Neural progenitor cell (in vitro differentiated cells): Measurements from ENCODE around the gene RND2. TPM values are rescaled to one million over a fixed set of nuclear protein-coding genes. Genes with fewer than 3 reads are reported as not detected.

ENCODE experiments used
- DNase-seq: peaks from one replicate; pipeline ENCODE4 v3.0.0-alpha.2; 2016; ENCODE audit warnings: low spot score
- H2AFZ ChIP-seq: fragments of 200-600 bp; sonication (generic); replicated peaks from 2 replicates; pipeline ENCODE4 v1.6.1; 2016; ENCODE audit warnings: antibody characterized with exemption
- H3F3A ChIP-seq: fragments of 200-600 bp; sonication (generic); 2 replicates; pipeline ENCODE4 v1.6.1; 2016; ENCODE audit warnings: antibody characterized with exemption, low read depth
- H3K27ac ChIP-seq: fragments of 200-600 bp; sonication (generic); 2 replicates; pipeline ENCODE4 v1.5.1; 2016; ENCODE audit warnings: mild to moderate bottlenecking
- H3K27me3 ChIP-seq: fragments of 200-600 bp; sonication (generic); 2 replicates; pipeline ENCODE4 v1.6.1; 2016; ENCODE audit warnings: mild to moderate bottlenecking, moderate library complexity
- H3K36me3 ChIP-seq: fragments of 200-600 bp; sonication (generic); 2 replicates; pipeline ENCODE4 v1.5.1; 2016
- H3K4me1 ChIP-seq: fragments of 200-600 bp; sonication (generic); 2 replicates; pipeline ENCODE4 v1.6.1; 2016; ENCODE audit warnings: mixed run types
- H3K4me2 ChIP-seq: fragments of 200-600 bp; sonication (generic); 2 replicates; pipeline ENCODE4 v1.6.1; 2016
- H3K4me3 ChIP-seq: fragments of 200-600 bp; sonication (generic); 2 replicates; pipeline ENCODE4 v1.5.1; 2016
- H3K79me2 ChIP-seq: fragments of 200-600 bp; sonication (generic); 2 replicates; pipeline ENCODE4 v1.6.1; 2016; ENCODE audit warnings: low read depth
- H3K9ac ChIP-seq: fragments of 200-600 bp; sonication (generic); 2 replicates; pipeline ENCODE4 v1.6.1; 2016
- H3K9me3 ChIP-seq: fragments of 200-600 bp; sonication (generic); 2 replicates; pipeline ENCODE4 v1.5.1; 2016; ENCODE audit warnings: low read depth
- H4K20me1 ChIP-seq: fragments of 200-600 bp; sonication (generic); 2 replicates; pipeline ENCODE4 v1.6.1; 2016; ENCODE audit warnings: low read depth
- H3K27ac Mint-ChIP-seq: 3 replicates; pipeline ENCODE4 v1.8.0; 2021; ENCODE audit warnings: mixed read lengths
- H3K27me3 Mint-ChIP-seq: 2 replicates; pipeline ENCODE4 v1.8.0; 2022; ENCODE audit warnings: low read depth, mild to moderate bottlenecking, inconsistent platforms, moderate library complexity, mixed read lengths; ENCODE audit not compliant: insufficient read depth
- H3K36me3 Mint-ChIP-seq: 3 replicates; pipeline ENCODE4 v1.8.0; 2021; ENCODE audit warnings: mixed read lengths
- H3K4me1 Mint-ChIP-seq: 3 replicates; pipeline ENCODE4 v1.8.0; 2021; ENCODE audit warnings: mixed read lengths
- H3K4me3 Mint-ChIP-seq: 3 replicates; pipeline ENCODE4 v1.8.0; 2021; ENCODE audit warnings: mild to moderate bottlenecking, moderate library complexity, mixed read lengths
- H3K9me3 Mint-ChIP-seq: 3 replicates; pipeline ENCODE4 v1.8.0; 2020; ENCODE audit warnings: mixed read lengths
- EZH2 ChIP-seq: fragments of 200-600 bp; sonication (generic); IDR thresholded peaks from 2 replicates; pipeline ENCODE4 v1.6.1; 2017; ENCODE audit warnings: antibody characterized with exemption, mild to moderate bottlenecking, moderate library complexity
- EZH2phosphoT487 ChIP-seq: fragments of 200-600 bp; sonication (generic); IDR thresholded peaks from 2 replicates; pipeline ENCODE4 v1.6.1; 2017; ENCODE audit warnings: antibody characterized with exemption
- total RNA-seq: library from RNA; depleted of rRNA; stranded (reverse); fragments of >200 nt; gene quantifications from 2 replicates; pipeline ENCODE4 v1.2.3, GENCODE V29; 2015; ENCODE audit warnings: low replicate concordance
- TF ChIP-seq, protein P1 (sequence below): fragments of 200-600 bp; sonication (generic); IDR thresholded peaks from 2 replicates; pipeline ENCODE4 v1.5.1; 2017; ENCODE audit warnings: antibody characterized with exemption, mild to moderate bottlenecking

RND2 gene
- total RNA-seq, 1 donor from 2014 or later = 35.0 TPM

DNA sequence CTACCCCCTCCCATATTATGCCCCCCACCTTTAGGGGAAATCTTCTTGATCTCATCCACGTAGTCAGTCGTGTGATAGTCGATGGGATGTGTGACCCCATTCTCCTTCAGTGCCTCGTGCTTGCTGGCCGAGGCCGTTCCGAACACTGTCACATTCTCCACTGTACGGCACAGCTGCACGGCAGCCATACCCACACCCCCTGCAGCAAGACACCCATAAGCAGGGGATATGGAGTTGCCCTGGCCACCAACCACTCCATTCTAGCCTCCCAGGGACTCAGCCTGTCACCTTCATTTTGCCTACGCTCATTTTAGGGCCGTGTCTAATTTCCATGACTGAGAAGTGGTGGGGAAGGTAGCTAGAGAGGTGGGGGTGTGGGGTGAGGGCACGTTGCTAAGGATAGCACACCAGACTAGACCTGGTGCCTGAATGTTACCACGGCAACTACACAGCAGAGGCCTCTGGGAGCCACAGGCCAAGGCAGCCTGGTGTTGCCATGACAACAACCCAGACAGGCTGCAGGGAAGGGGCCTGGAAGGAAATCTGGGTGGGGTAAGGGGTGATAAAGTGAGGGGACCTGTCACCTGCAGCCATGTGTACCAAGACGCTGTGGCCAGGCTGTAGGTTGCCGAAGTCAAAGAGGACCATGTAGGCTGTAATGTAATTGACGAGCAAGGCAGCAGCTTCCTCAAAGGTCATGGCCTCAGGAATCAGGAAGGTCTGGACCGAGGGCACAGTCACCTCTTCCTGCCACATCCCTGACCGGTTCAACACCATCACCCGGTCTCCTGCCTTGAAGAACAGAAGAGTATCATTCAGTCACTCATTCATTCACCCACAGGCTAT lies 6.8 kb upstream of the RND2 start:
- Histone ChIP-seq H3K79me2 (peaks cover 41% of the 10 kb centered on the region), H3K4me2 (no peak overlapping the region), H2AFZ (no peak overlapping the region), H3K36me3 (no peaks in the 10 kb centered on the region), H4K20me1 (peaks cover 28% of the 10 kb centered on the region), H3K4me1 (peaks cover 7% of the 10 kb centered on the region), H3F3A (peaks cover 19% of the 10 kb centered on the region), H3K27me3 (no peaks in the 10 kb centered on the region), H3K27ac (no peak overlapping the region), H3K4me3 (no peak overlapping the region), H3K9ac (no peak overlapping the region), H3K9me3 (no peaks in the 10 kb centered on the region)
- no peak for TF ChIP-seq EZH2
- TF ChIP-seq, protein P1, sequence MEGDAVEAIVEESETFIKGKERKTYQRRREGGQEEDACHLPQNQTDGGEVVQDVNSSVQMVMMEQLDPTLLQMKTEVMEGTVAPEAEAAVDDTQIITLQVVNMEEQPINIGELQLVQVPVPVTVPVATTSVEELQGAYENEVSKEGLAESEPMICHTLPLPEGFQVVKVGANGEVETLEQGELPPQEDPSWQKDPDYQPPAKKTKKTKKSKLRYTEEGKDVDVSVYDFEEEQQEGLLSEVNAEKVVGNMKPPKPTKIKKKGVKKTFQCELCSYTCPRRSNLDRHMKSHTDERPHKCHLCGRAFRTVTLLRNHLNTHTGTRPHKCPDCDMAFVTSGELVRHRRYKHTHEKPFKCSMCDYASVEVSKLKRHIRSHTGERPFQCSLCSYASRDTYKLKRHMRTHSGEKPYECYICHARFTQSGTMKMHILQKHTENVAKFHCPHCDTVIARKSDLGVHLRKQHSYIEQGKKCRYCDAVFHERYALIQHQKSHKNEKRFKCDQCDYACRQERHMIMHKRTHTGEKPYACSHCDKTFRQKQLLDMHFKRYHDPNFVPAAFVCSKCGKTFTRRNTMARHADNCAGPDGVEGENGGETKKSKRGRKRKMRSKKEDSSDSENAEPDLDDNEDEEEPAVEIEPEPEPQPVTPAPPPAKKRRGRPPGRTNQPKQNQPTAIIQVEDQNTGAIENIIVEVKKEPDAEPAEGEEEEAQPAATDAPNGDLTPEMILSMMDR = no peak
- TF ChIP-seq EZH2phosphoT487 = no peak
- peak overlapping the region; percentile 37 for H3K4me3 Mint-ChIP-seq
- peaks cover 10% of the 10 kb centered on the region for H3K36me3 Mint-ChIP-seq
- H3K4me1 Mint-ChIP-seq = peaks cover 62% of the 10 kb centered on the region
- peak; percentile 77 for DNase-seq
- H3K9me3 Mint-ChIP-seq = no peaks in the 10 kb centered on the region
- peaks cover 3% of the 10 kb centered on the region for H3K27me3 Mint-ChIP-seq
- H3K27ac Mint-ChIP-seq = peak overlapping the region; percentile 93

DNA sequence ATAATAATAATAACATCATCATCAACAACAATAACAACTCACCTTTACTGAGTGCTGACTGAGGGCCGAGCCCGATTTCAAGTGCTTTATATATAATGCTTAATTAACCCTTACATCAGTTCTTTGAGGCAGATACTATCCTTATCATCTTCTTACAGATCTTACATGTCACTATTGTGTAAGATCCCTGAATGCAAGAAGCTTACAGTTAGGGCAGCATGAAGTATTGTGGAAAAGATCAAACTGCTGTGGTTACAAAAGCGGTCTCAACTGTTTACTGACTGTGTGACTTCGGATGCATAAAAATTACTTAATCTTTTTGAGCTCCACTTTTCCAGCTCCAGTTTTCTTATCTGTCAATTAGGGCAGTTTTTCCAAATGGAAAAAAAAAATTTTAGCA lies 6.1 kb upstream of the RND2 start:
- Histone ChIP-seq H3K27ac (no peak overlapping the region), H3K79me2 (peaks cover 41% of the 10 kb centered on the region), H3K4me3 (no peak overlapping the region), H2AFZ (no peak overlapping the region), H4K20me1 (peaks cover 28% of the 10 kb centered on the region), H3K27me3 (no peaks in the 10 kb centered on the region), H3K36me3 (no peaks in the 10 kb centered on the region), H3K4me1 (peaks cover 7% of the 10 kb centered on the region), H3K9ac (no peak overlapping the region), H3K4me2 (no peak overlapping the region), H3F3A (peaks cover 25% of the 10 kb centered on the region), H3K9me3 (no peaks in the 10 kb centered on the region)
- H3K36me3 Mint-ChIP-seq = peaks cover 10% of the 10 kb centered on the region
- peak overlapping the region; percentile 37 for H3K4me3 Mint-ChIP-seq
- TF ChIP-seq EZH2 (no peak), EZH2phosphoT487 (no peak)
- TF ChIP-seq, protein P1 = no peak
- peaks cover 3% of the 10 kb centered on the region for H3K27me3 Mint-ChIP-seq
- H3K9me3 Mint-ChIP-seq = no peaks in the 10 kb centered on the region
- H3K4me1 Mint-ChIP-seq = peaks cover 62% of the 10 kb centered on the region
- no peak overlapping the region for H3K27ac Mint-ChIP-seq
- no peak for DNase-seq

DNA sequence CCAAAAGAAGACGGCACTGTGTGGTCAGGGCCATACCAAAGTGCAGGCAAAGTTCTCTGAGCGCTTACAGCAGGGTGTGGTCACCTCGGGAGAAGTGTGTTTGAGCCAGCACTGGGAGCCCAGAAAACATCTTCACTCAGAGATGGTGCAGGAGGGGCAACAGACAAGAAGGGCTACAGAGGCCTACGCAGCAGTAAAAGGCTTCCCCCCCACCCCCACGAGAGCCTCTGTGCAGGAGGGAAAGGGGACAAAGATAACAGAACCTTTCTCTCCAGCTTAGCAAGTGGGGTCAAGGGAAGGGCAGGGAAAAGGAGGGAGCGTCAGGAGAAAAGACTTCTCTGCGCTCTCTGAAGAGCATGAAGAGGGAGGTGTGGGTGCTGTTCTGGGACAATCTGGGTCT lies 5.6 kb upstream of the RND2 start:
- H3K27ac ChIP-seq = no peak overlapping the region
- H4K20me1 ChIP-seq = peaks cover 28% of the 10 kb centered on the region
- H3K4me1 Mint-ChIP-seq = peaks cover 61% of the 10 kb centered on the region

More for the DNA sequence above, 5.6 kb upstream of the RND2 start:
- H3K9me3 ChIP-seq = no peaks in the 10 kb centered on the region
- H3K9ac ChIP-seq = no peak overlapping the region
- no peak for DNase-seq
- peaks cover 29% of the 10 kb centered on the region for H3F3A ChIP-seq
- H2AFZ ChIP-seq = no peak overlapping the region
- no peak overlapping the region for H3K4me3 ChIP-seq
- peaks cover 6% of the 10 kb centered on the region for H3K27me3 Mint-ChIP-seq
- peaks cover 10% of the 10 kb centered on the region for H3K36me3 Mint-ChIP-seq
- peak overlapping the region; percentile 59 for H3K27ac Mint-ChIP-seq
- TF ChIP-seq EZH2 = no peak
- TF ChIP-seq EZH2phosphoT487 = no peak
- TF ChIP-seq, protein P1 = no peak
- no peaks in the 10 kb centered on the region for H3K36me3 ChIP-seq
- no peaks in the 10 kb centered on the region for H3K27me3 ChIP-seq
- peaks cover 1% of the 10 kb centered on the region for H3K9me3 Mint-ChIP-seq
- peaks cover 7% of the 10 kb centered on the region for H3K4me1 ChIP-seq
- peaks cover 41% of the 10 kb centered on the region for H3K79me2 ChIP-seq
- peak overlapping the region; percentile 95 for H3K4me3 Mint-ChIP-seq
- peak overlapping the region; percentile 42 for H3K4me2 ChIP-seq
